Loucy (cell line): Measurements from ENCODE around the gene CTR9.

ENCODE experiments used
- H2AFZ ChIP-seq: fragments of 200-600 bp; sonication (generic); 2 replicates; pipeline ENCODE4 v1.6.0; 2016; ENCODE audit warnings: antibody characterized with exemption, mild to moderate bottlenecking, low read length, moderate library complexity
- H3F3A ChIP-seq: fragments of 200-600 bp; 2 replicates; pipeline ENCODE4 v1.6.0; 2016; ENCODE audit warnings: antibody characterized with exemption, low read depth, mild to moderate bottlenecking
- H3K27me3 ChIP-seq: fragments of 200-600 bp; sonication (generic); 2 replicates; pipeline ENCODE4 v1.6.1; 2014; ENCODE audit warnings: low read length, mild to moderate bottlenecking; ENCODE audit not compliant: insufficient read depth, poor library complexity, severe bottlenecking
- H3K36me3 ChIP-seq: fragments of 200-600 bp; sonication (generic); 2 replicates; pipeline ENCODE4 v1.6.1; 2016; ENCODE audit warnings: low read length; ENCODE audit not compliant: insufficient read depth
- H3K4me1 ChIP-seq: fragments of 200-600 bp; sonication (generic); 2 replicates; pipeline ENCODE4 v1.5.1; 2014; ENCODE audit warnings: low read length, mild to moderate bottlenecking; ENCODE audit not compliant: insufficient read depth, poor library complexity, severe bottlenecking
- H3K4me2 ChIP-seq: fragments of 200-600 bp; sonication (generic); 2 replicates; pipeline ENCODE4 v1.6.0; 2014; ENCODE audit warnings: antibody characterized with exemption, low read length, low read depth, mild to moderate bottlenecking; ENCODE audit not compliant: poor library complexity, severe bottlenecking
- H3K4me3 ChIP-seq: fragments of 200-600 bp; sonication (generic); 2 replicates; pipeline ENCODE4 v1.5.1; 2014; ENCODE audit warnings: low read length, mild to moderate bottlenecking, mixed read lengths; ENCODE audit not compliant: poor library complexity, severe bottlenecking
- H3K79me2 ChIP-seq: fragments of 200-600 bp; sonication (generic); 2 replicates; pipeline ENCODE4 v1.6.1; 2014; ENCODE audit warnings: low read length; ENCODE audit not compliant: insufficient read depth
- H3K9ac ChIP-seq: fragments of 200-600 bp; sonication (generic); 2 replicates; pipeline ENCODE4 v1.6.0; 2014; ENCODE audit warnings: mild to moderate bottlenecking, low read depth, low read length, moderate library complexity; ENCODE audit not compliant: poor library complexity, severe bottlenecking
- H3K9me2 ChIP-seq: fragments of 200-600 bp; sonication (generic); replicated peaks from 2 replicates; pipeline ENCODE4 v1.6.1; 2016; ENCODE audit warnings: low read depth, low read length, mixed read lengths
- H3K9me3 ChIP-seq: fragments of 200-600 bp; sonication (generic); 2 replicates; pipeline ENCODE4 v1.6.1; 2014; ENCODE audit warnings: mild to moderate bottlenecking, antibody characterized with exemption, low read length, low read depth; ENCODE audit not compliant: insufficient read depth
- H4K20me1 ChIP-seq: fragments of 200-600 bp; sonication (generic); 2 replicates; pipeline ENCODE4 v1.6.0; 2014; ENCODE audit warnings: antibody characterized with exemption, low read length, mild to moderate bottlenecking; ENCODE audit not compliant: insufficient read depth, poor library complexity, severe bottlenecking
- EZH2phosphoT487 ChIP-seq: fragments of 200-600 bp; IDR thresholded peaks from 2 replicates; pipeline ENCODE4 v1.6.1; 2018; ENCODE audit warnings: antibody characterized with exemption, mild to moderate bottlenecking, moderate library complexity, borderline replicate concordance
- TF ChIP-seq, protein P1 (sequence below): fragments of 200-600 bp; sonication (generic); conservative IDR thresholded peaks from 2 replicates; pipeline ENCODE4 v1.5.1; 2014; ENCODE audit warnings: mild to moderate bottlenecking, antibody characterized with exemption, low read length

Gene CTR9

DNA sequence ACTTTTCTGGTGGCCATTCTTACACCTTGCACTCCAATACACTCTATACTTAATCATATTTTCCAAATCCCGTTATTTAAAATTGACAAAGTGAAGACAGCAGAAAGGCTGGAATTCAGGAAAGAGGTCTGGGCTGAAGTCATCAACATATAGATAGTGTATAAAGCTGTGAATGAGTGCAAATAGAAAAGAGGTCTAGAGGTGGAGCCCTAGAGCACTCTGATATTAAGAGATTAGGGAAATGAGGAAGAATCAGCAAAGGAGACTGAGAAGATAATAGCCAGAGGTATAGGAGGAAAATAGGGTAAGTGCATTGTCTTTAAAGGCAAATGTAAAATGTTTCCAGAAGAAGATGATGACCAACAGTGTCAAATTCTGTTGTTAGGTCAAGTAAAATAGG lies 7.9 kb downstream of the CTR9 start:
- Histone ChIP-seq H3K9me2 (no peaks in the 10 kb centered on the region), H4K20me1 (peaks cover 2% of the 10 kb centered on the region), H3K36me3 (peaks cover 77% of the 10 kb centered on the region), H3F3A (no peaks in the 10 kb centered on the region), H3K4me2 (peak overlapping the region; percentile 35), H3K9me3 (no peaks in the 10 kb centered on the region), H3K9ac (no peak overlapping the region), H3K27me3 (no peaks in the 10 kb centered on the region), H2AFZ (no peak overlapping the region), H3K4me1 (peaks cover 37% of the 10 kb centered on the region), H3K79me2 (peaks cover 33% of the 10 kb centered on the region), H3K4me3 (no peak overlapping the region)
- TF ChIP-seq, protein P1, sequence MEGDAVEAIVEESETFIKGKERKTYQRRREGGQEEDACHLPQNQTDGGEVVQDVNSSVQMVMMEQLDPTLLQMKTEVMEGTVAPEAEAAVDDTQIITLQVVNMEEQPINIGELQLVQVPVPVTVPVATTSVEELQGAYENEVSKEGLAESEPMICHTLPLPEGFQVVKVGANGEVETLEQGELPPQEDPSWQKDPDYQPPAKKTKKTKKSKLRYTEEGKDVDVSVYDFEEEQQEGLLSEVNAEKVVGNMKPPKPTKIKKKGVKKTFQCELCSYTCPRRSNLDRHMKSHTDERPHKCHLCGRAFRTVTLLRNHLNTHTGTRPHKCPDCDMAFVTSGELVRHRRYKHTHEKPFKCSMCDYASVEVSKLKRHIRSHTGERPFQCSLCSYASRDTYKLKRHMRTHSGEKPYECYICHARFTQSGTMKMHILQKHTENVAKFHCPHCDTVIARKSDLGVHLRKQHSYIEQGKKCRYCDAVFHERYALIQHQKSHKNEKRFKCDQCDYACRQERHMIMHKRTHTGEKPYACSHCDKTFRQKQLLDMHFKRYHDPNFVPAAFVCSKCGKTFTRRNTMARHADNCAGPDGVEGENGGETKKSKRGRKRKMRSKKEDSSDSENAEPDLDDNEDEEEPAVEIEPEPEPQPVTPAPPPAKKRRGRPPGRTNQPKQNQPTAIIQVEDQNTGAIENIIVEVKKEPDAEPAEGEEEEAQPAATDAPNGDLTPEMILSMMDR = peak; percentile 71
- no peak for TF ChIP-seq EZH2phosphoT487

DNA sequence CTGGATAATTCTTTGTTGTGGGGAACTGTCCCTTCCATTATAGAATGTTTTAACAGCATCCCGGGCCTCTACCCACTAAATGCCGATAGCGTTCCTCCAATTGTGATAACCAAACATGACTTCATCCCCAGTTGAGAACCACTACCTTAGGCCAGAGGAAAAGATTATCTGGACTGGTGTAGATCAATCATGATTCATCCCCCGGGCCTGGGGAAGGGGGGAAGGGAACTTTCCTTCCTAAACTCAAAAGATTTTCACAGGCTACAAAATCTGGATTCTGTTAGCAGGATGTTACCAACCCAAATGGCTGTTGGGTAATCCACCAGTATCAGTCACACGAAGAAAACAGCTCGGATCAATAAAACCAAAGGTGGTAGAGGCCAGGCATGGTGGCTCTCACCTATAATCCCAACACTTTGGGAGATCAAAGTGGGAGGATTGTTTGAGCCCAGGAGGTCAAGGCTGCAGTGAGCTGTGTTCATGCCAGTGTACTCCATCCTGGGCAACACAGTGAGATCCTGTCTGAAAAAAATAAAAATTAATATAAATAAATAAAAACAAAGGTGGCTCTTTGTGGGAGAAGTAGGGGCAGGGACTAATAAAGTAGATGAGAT lies 10.1 kb downstream of the CTR9 start:
- TF ChIP-seq EZH2phosphoT487 = no peak
- TF ChIP-seq, protein P1 = no peak
- Histone ChIP-seq H3K9me3 (no peaks in the 10 kb centered on the region), H2AFZ (no peak overlapping the region), H3K4me1 (peaks cover 21% of the 10 kb centered on the region), H3K27me3 (no peaks in the 10 kb centered on the region), H3F3A (no peaks in the 10 kb centered on the region), H4K20me1 (no peaks in the 10 kb centered on the region), H3K79me2 (peaks cover 15% of the 10 kb centered on the region), H3K9me2 (no peaks in the 10 kb centered on the region), H3K4me3 (no peak overlapping the region), H3K4me2 (no peak overlapping the region), H3K36me3 (peaks cover 75% of the 10 kb centered on the region), H3K9ac (no peak overlapping the region)

DNA sequence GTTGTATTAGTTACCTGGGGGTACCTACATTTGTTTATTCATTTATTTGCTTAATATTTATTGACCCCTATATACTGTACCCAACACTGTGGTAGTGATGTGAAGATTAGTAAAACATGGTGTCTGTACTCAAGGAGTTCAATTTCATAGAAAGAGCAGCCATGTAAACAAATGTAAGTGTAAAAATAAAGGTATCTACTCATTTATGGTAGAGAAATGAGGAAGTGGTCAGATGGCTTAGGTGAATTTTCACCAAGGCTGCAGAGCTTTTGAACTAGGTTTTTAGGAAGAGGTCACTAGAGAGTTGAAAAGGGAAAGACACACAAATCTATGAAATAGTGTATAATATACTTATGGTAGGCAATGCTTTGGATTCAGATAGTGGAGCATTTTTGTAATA lies 11.1 kb downstream of the CTR9 start:
- no peaks in the 10 kb centered on the region for H3K9me3 ChIP-seq
- H3K36me3 ChIP-seq = peaks cover 68% of the 10 kb centered on the region
- H3F3A ChIP-seq = no peaks in the 10 kb centered on the region
- no peaks in the 10 kb centered on the region for H3K9me2 ChIP-seq
- no peak overlapping the region for H3K4me2 ChIP-seq
- no peak overlapping the region for H3K9ac ChIP-seq
- H4K20me1 ChIP-seq = no peaks in the 10 kb centered on the region
- H3K79me2 ChIP-seq = peaks cover 8% of the 10 kb centered on the region
- no peak overlapping the region for H2AFZ ChIP-seq
- TF ChIP-seq EZH2phosphoT487 = no peak
- TF ChIP-seq, protein P1 = no peak
- no peak overlapping the region for H3K4me3 ChIP-seq
- H3K4me1 ChIP-seq = peaks cover 21% of the 10 kb centered on the region
- H3K27me3 ChIP-seq = no peaks in the 10 kb centered on the region
